AG08396 (cell line): ENCODE results near the gene MZB1.
"Not testable (repeated sequence)": the region's sequence is repeated elsewhere in the genome, so short reads cannot be mapped to it uniquely, and the experiment has no call there.

Source experiments
- DNase-seq: peaks from one replicate; pipeline ENCODE4 v3.0.0; 2012; ENCODE audit warnings: low spot score, mixed read lengths

MZB1 gene

DNA sequence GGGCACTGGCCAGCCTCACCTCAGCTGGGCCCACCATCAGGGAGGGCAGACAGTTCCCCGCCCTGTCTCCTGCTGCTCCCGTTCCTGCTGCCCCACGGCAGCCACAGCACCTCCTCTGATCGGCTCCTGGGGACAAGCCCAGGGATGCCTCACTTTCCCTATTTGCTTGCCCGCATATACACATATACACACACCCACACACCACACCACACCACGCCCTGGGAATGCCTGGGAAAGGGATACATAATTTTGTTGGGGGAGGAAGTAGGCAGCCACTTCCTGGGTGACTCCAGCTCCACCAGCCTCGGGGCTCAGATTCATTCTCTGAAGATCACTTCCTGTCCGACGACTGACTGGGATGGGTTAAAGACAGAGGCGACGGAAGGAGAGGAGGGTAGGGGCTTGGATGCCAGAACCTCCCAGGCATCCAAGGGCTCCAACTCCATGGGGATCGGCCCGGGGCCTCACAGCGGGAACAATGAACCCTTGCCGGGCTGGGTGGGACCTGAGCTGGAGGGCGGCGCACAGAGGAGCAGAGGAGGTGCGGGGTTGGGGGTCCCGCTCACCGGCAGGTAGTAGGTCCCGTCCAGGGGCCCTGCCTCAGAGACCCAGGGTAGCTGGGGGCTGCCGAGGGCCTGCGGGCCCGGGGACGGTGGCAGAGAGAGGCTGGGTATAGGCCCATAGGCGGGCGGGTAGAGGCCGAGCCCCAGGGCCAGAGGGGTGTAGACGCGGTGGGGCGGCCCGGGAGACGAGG, 2.0 kb upstream of the MZB1 start:
- DNase-seq, result peak; percentile 14

DNA sequence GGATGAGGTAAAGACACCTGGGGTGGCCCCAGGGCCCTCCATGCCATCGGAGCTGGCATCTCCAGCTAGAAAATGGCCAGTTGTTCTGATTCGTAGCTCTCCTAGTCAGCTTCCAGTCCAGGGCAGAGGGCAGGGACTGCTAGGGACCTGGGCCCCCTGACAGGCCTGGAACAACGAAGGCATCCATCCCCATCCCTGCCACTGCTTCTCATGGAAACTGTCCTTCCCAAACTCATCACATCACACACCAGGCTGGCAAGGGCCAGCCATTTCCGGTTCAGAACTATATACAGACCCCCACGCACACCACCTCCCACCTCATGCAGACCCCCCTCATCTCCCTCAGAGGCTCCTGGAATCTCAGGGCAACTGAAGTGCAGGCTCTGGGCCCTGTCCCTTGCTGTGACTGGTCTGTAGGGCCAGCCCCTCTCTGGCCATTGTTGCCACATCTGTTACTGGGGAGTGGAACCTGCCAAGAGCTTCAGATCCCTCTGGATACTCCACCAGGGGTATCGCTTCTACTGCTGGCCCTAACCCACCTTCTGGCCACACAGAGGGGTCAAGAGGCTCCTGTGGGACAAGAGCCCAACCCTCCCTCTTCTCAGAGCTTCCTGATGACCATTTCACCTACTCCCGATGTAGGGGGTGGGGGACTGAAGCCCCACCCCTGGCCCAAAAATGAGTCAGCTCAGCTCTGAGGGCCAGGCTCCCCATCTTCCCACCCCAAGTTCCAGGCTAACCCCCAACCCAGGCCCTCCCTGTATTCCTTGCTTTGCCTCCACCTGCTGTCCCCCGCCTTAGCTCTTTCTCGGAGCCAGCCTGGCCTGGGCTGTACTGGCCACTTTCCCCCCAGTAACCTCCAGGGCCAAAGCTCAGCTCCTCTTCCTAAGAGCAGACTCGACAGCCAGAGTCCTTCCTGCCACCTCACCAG, 1.2 kb upstream of the MZB1 start:
- DNase-seq, result peak; percentile 23

DNA sequence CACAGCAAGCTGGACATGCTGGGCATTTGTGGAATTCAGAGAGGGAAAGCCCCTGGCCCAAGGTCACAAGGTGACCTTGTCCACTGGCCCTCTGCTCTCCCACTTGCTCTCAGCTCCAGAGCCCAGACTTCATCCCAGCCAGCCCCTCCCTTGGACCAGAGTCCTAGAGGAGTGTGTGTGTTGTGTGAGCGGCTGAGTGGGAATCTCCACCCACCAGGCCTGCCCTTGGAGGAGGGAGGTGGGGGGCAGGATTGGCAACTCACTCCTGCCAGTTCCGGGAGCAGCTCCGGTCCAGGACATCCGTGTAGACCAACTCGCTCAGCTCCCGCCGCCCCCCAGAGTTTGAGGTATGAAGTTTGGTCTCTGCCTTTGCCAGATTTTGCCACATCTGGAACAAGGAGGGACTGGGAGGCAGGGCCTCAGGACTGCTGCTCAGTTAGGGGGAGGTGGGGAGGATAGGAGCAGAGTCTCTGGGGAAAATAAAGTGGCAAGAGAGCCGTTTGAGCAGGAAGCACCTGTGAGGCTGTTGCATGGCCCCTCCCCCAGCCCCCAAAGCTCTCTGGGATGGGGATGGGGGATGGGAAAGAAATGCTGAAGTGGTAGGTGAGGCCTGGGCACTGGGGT, 1.4 kb downstream of the MZB1 start:
- peak; percentile 66 for DNase-seq

DNA sequence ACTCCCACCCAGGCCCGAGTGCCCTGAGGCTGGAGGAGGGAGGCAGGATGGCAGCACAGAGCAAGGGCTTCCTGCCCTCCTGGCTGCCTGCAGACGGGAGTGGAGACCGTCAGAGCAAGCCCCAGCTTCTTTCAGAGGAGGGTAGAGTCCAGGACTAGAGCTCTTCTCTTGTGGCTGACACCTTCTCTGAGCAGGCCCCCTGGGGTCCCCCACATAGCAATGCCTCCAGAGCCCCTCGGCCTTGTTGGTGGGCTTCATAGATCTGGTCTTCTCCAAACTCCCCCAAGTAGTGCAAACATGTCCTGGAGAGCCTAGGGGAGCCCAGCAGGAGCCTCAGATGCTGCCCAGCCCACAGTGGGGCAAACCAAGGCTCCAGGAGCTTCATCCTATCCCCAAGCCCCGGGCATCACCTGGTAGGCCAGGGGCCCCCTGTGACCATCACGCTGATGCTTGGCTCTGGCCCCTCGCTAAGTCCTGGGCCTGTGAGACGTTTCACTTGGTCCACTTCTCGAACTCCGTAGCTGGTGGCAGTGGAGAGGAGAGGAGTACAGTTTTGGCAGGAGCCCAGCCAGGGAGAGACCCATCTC, 2.0 kb downstream of the MZB1 start:
- no peak for DNase-seq

DNA sequence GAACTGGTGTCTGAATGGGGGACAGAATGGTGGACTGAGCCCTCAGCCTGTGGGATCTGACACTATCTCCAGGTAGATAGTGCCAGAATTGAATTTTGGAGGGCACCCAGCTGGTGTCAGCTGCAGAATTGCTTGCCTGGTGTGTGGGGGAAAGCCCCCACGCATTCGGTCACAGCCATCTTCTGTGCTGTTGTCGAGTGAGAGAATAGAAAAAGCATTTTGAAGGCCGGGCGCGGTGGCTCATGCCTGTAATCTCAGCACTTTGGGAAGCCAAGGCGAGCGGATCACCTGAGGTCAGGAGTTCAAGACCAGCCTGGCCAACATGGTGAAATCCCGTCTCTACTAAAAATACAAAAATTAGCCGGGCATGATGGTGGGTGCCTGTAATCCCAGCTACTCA, 2.8 kb downstream of the MZB1 start:
- not testable (repeated sequence) for DNase-seq

DNA sequence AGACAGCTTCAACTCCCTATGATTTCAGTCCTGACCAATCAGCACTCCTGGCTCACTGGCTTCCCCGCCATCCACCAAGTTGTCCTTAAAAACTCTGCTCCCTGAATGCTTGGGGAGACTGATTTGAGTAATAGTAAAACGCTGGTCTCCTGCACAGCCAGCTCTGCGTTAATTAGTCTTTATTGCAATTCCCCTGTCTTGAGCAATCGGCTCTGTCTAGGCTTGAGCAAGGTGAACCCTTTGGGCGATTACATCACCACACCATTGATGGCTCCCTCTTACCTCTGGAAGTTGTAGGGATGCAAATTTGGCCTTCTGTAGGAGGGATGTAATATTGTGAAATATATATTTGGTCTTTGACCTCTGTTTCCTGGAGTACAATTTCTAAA, 3.7 kb downstream of the MZB1 start:
- no peak for DNase-seq

- peak; percentile 65 for DNase-seq
Observed at GRCh38 chr5:139385061-139386049, 4.4 kb downstream of the MZB1 start.

DNA sequence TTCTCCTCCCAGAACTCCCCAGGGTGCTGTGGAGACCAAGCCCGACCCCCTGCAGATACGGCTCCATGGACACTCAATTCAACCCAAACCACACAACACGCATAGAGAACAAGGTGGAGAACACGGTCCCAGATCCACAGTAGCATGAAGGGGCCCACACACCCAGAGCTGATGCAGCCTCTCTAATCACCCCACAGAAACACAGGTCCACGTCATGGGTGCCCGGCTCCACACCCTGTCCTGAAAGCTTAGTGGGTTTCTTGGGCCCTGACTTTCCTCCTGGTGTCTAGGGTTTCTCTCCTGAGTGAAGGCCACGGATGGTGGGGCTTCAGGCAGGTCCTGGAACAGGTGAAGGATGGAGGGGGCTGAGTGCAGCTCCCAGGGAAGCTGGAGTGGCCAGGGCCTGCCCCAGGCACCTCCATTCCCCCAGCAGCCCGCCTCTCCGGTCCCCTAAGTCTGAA, 5.1 kb downstream of the MZB1 start:
- DNase-seq, result no peak

- DNase-seq, result no peak
Observed at GRCh38 chr5:139383993-139384590, 5.6 kb downstream of the MZB1 start.

DNA sequence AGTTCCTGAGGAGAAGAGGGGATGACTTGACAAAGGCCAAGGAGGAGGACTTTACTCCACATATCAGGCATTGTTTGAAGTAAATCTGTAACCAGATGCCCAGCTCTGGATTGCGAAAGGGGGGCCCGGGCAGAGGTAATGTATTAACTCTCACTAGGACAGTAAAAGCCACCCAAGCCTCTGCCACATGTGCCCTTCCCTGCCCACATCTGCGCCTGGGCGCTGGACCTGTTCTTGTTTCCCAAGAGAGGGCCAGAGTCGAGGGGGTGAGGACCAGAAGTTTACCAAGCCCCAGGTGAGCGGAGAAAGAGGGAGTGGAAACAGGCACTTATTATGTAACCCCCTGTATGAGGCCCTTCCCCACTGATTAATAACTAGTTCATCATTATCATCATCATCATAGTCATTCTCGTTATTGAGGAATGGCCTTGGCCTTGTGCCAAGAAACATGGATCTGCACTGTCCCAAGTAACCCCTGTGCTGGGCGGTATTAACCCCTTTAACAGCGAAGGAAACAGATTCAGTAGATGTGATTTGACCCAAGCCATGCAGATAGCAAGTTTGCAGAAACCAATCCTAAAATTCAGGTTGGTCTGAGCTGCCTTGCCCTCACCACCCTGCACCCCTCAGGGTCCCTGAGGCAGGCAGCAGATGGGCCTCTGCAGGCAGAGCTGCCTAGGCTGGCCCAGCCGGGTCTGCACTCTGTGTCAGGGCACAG, 6.3 kb downstream of the MZB1 start, which contains the start of gene SLC23A1:
TSS of gene SLC23A1 (minus strand) at position 23 of the 718 bp plus-strand sequence. CDS start 44 bp downstream, outside the sequence.
- peak; percentile 42 for DNase-seq

GRCh38 chr5:139382807-139383206, 6.9 kb downstream of the MZB1 start:
- no peak for DNase-seq

DNA sequence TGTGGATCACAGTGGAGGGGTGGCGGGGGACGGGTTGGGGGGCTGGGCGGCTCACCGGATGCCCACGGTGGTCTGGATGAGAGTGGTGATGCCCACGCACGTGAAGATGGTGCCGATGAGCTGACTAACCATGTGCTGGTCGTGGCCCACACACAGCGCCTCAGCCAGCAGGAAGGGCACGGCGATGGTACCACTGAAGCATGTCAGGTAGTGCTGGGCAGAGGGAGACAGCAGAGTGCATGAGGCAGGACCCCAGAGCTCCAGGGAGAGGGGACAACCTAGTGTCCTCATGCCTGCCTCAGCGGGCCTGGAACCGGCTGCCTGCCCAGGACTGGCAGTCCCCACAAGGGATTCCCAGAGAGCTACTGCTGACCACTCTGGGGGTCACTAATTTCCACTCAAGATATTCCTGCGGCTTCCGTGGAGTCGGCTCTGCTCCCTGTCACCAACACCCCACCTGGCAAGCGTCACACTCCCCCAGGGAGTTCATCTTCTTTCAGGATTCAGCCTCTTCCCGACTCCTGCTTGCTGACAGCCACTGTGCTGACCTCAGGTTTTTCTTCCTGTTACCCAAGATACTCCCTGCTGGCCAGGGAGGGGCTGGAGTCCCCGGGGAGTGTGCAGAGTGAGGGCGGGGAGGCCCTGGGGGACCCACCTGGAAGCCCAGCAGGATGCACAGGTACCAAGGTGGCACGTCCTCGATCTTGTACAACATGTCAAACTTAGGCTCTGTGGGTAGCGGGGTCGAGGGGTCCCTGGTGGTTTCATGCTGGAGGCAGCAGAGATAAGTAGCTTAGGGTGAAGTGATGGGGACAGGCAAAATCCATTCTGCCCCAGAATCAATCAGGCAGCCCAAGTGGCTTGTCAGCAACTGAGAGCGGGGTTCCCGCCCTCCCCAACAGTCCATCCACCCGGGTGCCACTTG, 7.6 kb downstream of the MZB1 start:
- no peak for DNase-seq

- no peak for DNase-seq
Observed at GRCh38 chr5:139379626-139380449, 9.9 kb downstream of the MZB1 start.

DNA sequence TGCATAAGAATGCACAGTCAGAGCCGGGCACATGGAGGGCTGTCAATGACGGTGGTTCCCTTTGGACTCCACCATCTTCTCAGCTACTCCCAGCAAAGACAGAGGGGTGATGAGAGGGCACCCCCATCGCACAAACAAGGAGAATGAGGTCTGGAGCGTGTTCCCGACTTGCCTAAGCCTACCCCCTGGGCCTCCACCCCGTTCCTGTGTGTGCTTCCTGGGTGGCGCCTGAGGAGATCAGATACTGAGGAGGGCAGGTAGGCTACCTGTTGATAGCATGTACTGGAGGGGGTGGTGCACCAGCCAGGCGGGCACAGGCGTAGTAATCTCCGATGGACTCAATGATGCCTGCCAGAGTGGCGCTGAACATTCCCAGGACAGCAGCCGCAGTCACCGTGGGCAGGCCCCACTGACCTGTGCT, 10.8 kb downstream of the MZB1 start:
- no peak for DNase-seq

DNA sequence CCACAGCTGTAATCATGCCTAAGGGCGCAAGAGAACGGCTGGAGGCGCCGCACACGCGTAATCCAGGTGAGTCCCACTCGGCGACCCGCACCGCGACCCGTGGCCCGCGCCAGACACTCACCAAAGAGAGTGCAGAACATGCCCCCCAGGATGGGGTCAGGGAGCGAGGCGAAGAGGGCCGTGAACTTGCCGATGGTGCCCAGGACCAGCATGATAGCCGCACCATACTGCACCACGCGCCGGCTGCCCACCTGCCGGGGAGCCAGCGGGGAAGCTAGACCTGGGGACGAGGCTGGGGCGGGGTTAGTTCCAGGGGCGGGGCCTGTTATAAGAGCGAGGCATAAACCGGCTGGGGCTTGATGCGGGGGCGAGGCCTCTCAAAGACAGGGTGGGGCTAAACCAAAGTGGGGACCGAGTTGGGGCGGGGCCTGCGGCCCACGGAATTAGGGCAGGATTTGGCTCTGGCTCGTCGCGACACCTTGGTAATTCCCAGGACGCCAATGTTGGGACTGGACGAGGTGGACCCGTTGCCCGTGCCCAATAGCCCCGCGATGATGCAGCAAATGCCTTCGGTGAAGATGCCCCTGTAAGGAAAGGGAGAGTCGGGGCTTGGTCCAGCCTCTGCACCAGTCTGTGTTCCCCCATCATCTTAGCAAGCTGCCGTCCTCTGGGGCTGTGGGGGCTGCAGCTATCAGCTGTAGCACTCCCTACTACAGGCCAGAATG, 11.4 kb downstream of the MZB1 start:
- DNase-seq, result no peak

- no peak for DNase-seq
Observed at GRCh38 chr5:139377226-139377625, 12.5 kb downstream of the MZB1 start.

- DNase-seq, result no peak
Observed at GRCh38 chr5:139376364-139376763, 13.3 kb downstream of the MZB1 start.
